ENCODE data around the gene XK.

DNA sequence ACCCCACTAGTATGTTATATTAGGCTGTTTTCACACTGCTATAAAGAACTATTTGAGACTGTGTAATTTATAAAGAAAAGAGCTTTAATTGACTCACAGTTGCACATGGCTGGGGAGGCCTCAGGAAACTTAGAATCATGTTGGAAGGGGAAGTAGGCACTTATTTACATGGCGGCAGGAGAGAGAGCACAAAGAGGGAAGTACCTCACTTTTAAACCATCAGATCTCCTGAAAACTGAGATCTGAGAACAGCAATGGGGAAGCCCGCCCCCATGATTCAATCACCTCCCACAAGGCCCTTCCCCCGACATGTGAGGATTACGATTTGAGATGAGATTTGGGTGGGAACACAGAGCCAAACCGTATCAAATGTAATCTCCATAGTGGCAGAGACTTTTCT is 45.4 kb upstream of the XK start:
- TF ChIP-seq EZH2 (IDR thresholded peaks at IDR 0.05) (no peak), FOXP2 (optimal IDR thresholded peaks at IDR 0.05; ENCODE audit: control extremely low read depth, extremely low read length, insufficient read depth) (no peak)

Data from SK-N-MC (cell line).